Caco-2 (cell line): ENCODE measurements around the gene SLC35D2. TPM values are rescaled to one million over a fixed set of nuclear protein-coding genes. Genes with fewer than 3 reads are reported as not detected.
"Not testable (repeated sequence)": the region's sequence is repeated elsewhere in the genome, so short reads cannot be mapped to it uniquely, and the experiment has no call there.

Experiments
- BruUV-seq: library from RNA; stranded (reverse); fragments of 400-500 nt; replicated peaks from 2 replicates; lab custom pipeline; 2021; lab: Mats Ljungman, UMichigan
- CTCF ChIA-PET: fragments of 300-600 bp; sonication (Branson Sonifier 250); formaldehyde crosslinking; loops from one replicate; lab custom pipeline; 2022; ENCODE audit warnings: antibody characterized with exemption; lab: Charles Lee
- POLR2A ChIA-PET: fragments of 300-600 bp; sonication (Branson Sonifier 250); formaldehyde crosslinking; loops from one replicate; lab custom pipeline; 2022; ENCODE audit warnings: antibody characterized with exemption; lab: Charles Lee
- DNase-seq, 2 experiments: peaks; one replicate each; pipeline versions ENCODE4 v3.0.0 to v3.0.0-alpha.2; 2020 to 2022
- H3K27me3 ChIP-seq: replicated peaks from 2 replicates; pipeline ENCODE4 v1.6.0; 2011; ENCODE audit warnings: low read length; ENCODE audit not compliant: control insufficient read depth, insufficient read depth
- H3K36me3 ChIP-seq: 2 replicates; pipeline ENCODE4 v1.5.1; 2011; ENCODE audit warnings: low read length; ENCODE audit not compliant: control insufficient read depth, insufficient read depth
- H3K4me1 ChIP-seq: fragments of 250-450 bp; sonication (Bioruptor Pico); 2 replicates; pipeline ENCODE4 v1.5.1; 2020; ENCODE audit warnings: mild to moderate bottlenecking
- H3K4me3 ChIP-seq: 2 replicates; pipeline ENCODE4 v1.5.1; 2011; ENCODE audit warnings: low read depth, mild to moderate bottlenecking, control low read depth, low read length
- H3K9me3 ChIP-seq: fragments of 250-450 bp; sonication (Bioruptor Pico); 2 replicates; pipeline ENCODE4 v1.5.1; 2020; ENCODE audit warnings: mild to moderate bottlenecking, moderate library complexity
- H3K27ac Mint-ChIP-seq: one replicate; pipeline ENCODE4 v1.8.0; 2022; ENCODE audit warnings: mixed read lengths; ENCODE audit not compliant: unreplicated experiment
- H3K27me3 Mint-ChIP-seq: one replicate; pipeline ENCODE4 v1.8.0; 2022; ENCODE audit warnings: mixed read lengths; ENCODE audit not compliant: insufficient read depth, unreplicated experiment
- H3K36me3 Mint-ChIP-seq: one replicate; pipeline ENCODE4 v1.8.0; 2022; ENCODE audit warnings: mild to moderate bottlenecking, mixed read lengths; ENCODE audit not compliant: insufficient read depth, unreplicated experiment
- H3K4me1 Mint-ChIP-seq: one replicate; pipeline ENCODE4 v1.8.0; 2022; ENCODE audit warnings: low read depth, mixed read lengths; ENCODE audit not compliant: unreplicated experiment
- H3K4me3 Mint-ChIP-seq: one replicate; pipeline ENCODE4 v1.8.0; 2022; ENCODE audit warnings: mild to moderate bottlenecking, moderate library complexity, mixed read lengths; ENCODE audit not compliant: unreplicated experiment
- H3K9me3 Mint-ChIP-seq: one replicate; pipeline ENCODE4 v1.8.0; 2022; ENCODE audit warnings: mixed read lengths; ENCODE audit not compliant: unreplicated experiment
- CTCF ChIP-seq, 2 experiments: fragments of 200-600 bp in 1 of 2; IDR thresholded peaks; 1 replicate in 1 of 2; 2 replicates in 1 of 2; pipeline versions ENCODE4 v1.5.1 to v1.8.0; 2011 to 2022; ENCODE audit warnings: antibody characterized with exemption in 1 of 2, control low read depth in 1 of 2, inconsistent platforms in 1 of 2, low read depth in 1 of 2, low read length in 1 of 2, mild to moderate bottlenecking in 1 of 2, moderate library complexity in 1 of 2; ENCODE audit not compliant: insufficient read depth in 1 of 2, severe bottlenecking in 1 of 2, unreplicated experiment in 1 of 2
- intact Hi-C: fragments of 100-400 bp; cut with micrococcal nuclease; formaldehyde crosslinking; loops from one replicate; pipeline ENCODE4 v1.10.0; 2022; ENCODE audit not compliant: unreplicated experiment
- total RNA-seq: library from RNA; stranded (reverse); gene quantifications from 2 replicates; pipeline ENCODE4 v1.2.3, GENCODE V29; 2022

Gene SLC35D2
- total RNA-seq, 1 experiment from 2014 or later = 81.0 TPM

GRCh38 chr9:96378187-96378586, 5.3 kb downstream of the SLC35D2 start:
- POLR2A ChIA-PET = no interaction called here
- intact Hi-C loops = loop anchor here (5.0 kb wide), 1 partner anchor 39 kb away; the partner anchor contains the start of gene ZNF367
- Histone ChIP-seq H3K27me3 (no peaks in the 10 kb centered on the region), H3K4me1 (peaks cover 31% of the 10 kb centered on the region), H3K4me3 (no peak overlapping the region), H3K9me3 (no peaks in the 10 kb centered on the region), H3K36me3 (no peaks in the 10 kb centered on the region; the same call in 1 of the 2 replicates)
- CTCF ChIA-PET = interaction anchor here (1.3 to 1.5 kb wide), 2 partner anchors 49 to 50 kb away, joined by 3 to 4 read pairs; no protein-coding TSS in a partner anchor
- Mint-ChIP-seq H3K27me3 (no peaks in the 10 kb centered on the region), H3K9me3 (no peaks in the 10 kb centered on the region), H3K27ac (no peak overlapping the region), H3K4me3 (no peak overlapping the region), H3K4me1 (peaks cover 36% of the 10 kb centered on the region), H3K36me3 (peaks cover 41% of the 10 kb centered on the region)
- no peak for DNase-seq
- BruUV-seq = no TSS peak
- no peak for TF ChIP-seq CTCF (IDR thresholded peaks at IDR 0.05; ENCODE audit: insufficient read depth in 1 of 2, low read depth in 1 of 2, low read length in 1 of 2, severe bottlenecking in 1 of 2, unreplicated experiment in 1 of 2)

- Histone ChIP-seq H3K4me1 (peaks cover 35% of the 10 kb centered on the region), H3K27me3 (no peaks in the 10 kb centered on the region), H3K9me3 (no peaks in the 10 kb centered on the region), H3K4me3 (no peak overlapping the region), H3K36me3 (no peaks in the 10 kb centered on the region; the same call in 1 of the 2 replicates)
- H3K9me3 Mint-ChIP-seq = no peaks in the 10 kb centered on the region
- H3K27me3 Mint-ChIP-seq = no peaks in the 10 kb centered on the region
- no TSS peak for BruUV-seq
- peaks cover 50% of the 10 kb centered on the region for H3K36me3 Mint-ChIP-seq
- peaks cover 36% of the 10 kb centered on the region for H3K4me1 Mint-ChIP-seq
- ChIA-PET POLR2A (interaction anchor here (0.8 kb wide), 1 partner anchor 73 kb away, joined by 3 read pairs; the partner anchor contains the start of gene HABP4), CTCF (interaction anchor here (1.3 to 1.5 kb wide), 2 partner anchors 48 to 49 kb away, joined by 3 to 4 read pairs; no protein-coding TSS in a partner anchor)
- H3K4me3 Mint-ChIP-seq = peak overlapping the region; percentile 48
- DNase-seq = peak; percentile 44 to 56
- no peak for TF ChIP-seq CTCF (IDR thresholded peaks at IDR 0.05; ENCODE audit: insufficient read depth in 1 of 2, low read depth in 1 of 2, low read length in 1 of 2, severe bottlenecking in 1 of 2, unreplicated experiment in 1 of 2)
- peak overlapping the region; percentile 84 for H3K27ac Mint-ChIP-seq
- intact Hi-C loops = loop anchor here (1.0 to 5.0 kb wide), 2 partner anchors 33 to 40 kb away; partner anchors contain the start of gene ZNF367
Measured at GRCh38 chr9:96376891-96377874, 6.3 kb downstream of the SLC35D2 start.

GRCh38 chr9:96375507-96375906, 8.0 kb downstream of the SLC35D2 start:
- H3K9me3 ChIP-seq, DNase-seq, CTCF ChIA-PET, H3K27me3 Mint-ChIP-seq, H3K36me3 ChIP-seq, H3K27ac Mint-ChIP-seq, BruUV-seq, H3K9me3 Mint-ChIP-seq, H3K4me3 ChIP-seq, H3K27me3 ChIP-seq, POLR2A ChIA-PET, H3K4me3 Mint-ChIP-seq: not testable (repeated sequence)
- Mint-ChIP-seq H3K36me3 (peaks cover 45% of the 10 kb centered on the region), H3K4me1 (peaks cover 21% of the 10 kb centered on the region)
- intact Hi-C loops = loop anchor here (5.0 kb wide), 1 partner anchor 42 kb away; the partner anchor contains the start of gene ZNF367
- peaks cover 30% of the 10 kb centered on the region for H3K4me1 ChIP-seq
